ENCODE results near the gene COL4A2. TPM values are rescaled to one million over a fixed set of nuclear protein-coding genes. Genes with fewer than 3 reads are reported as not detected.

COL4A2 gene
- total RNA-seq, 1 experiment from 2014 or later: 1.6 TPM

GRCh38 chr13:110506859-110507566 lies 199.9 kb downstream of the COL4A2 start:
- BruUV-seq (replicated peaks): no TSS peak
- H3K9me2 ChIP-seq (ENCODE audit: insufficient read depth): no peaks in the 10 kb centered on the region
- H3K79me2 ChIP-seq (ENCODE audit: insufficient read depth, low read length): no peaks in the 10 kb centered on the region
- H3K27me3 ChIP-seq (ENCODE audit: insufficient read depth, low read length): no peaks in the 10 kb centered on the region
- peak overlapping the region; percentile 46 for H2AFZ ChIP-seq (ENCODE audit: low read depth, low read length, poor library complexity, severe bottlenecking)
- 0 out of 4 replicates have a peak overlapping the region, but pooled peaks of 1 of the 2 experiments have one; percentile 4 for H3K4me3 ChIP-seq (replicated peaks in 1 of 2; ENCODE audit: low read depth in 1 of 2, low read length in 2 of 2)
- H3K9me3 ChIP-seq (ENCODE audit: control insufficient read depth in 1 of 2, insufficient read depth in 1 of 2, low read depth in 1 of 2, low read length in 2 of 2): no peaks in the 10 kb centered on the region
- H3K36me3 ChIP-seq (ENCODE audit: control insufficient read depth in 1 of 2, insufficient read depth in 2 of 2, low read length in 2 of 2): no peaks in the 10 kb centered on the region
- intact Hi-C loops (cut with micrococcal nuclease): no loop called here
- ChIA-PET RAD21 (ENCODE audit: low non-redundant PET in 1 of 2, low total read pairs in 2 of 2, uncharacterized antibody in 2 of 2, unreplicated experiment in 2 of 2) (no interaction called here), POLR2A (no interaction called here), CTCF (no interaction called here)
- ATAC-seq (peak; percentile 18), DNase-seq (ENCODE audit: low read depth, low spot score) (no peak)
- no peak overlapping the region for H3K9ac ChIP-seq (ENCODE audit: low read length)
- H3K4me1 ChIP-seq (ENCODE audit: control insufficient read depth in 1 of 2, insufficient read depth in 2 of 2, low read length in 2 of 2): peaks cover 11 to 27% of the 10 kb centered on the region in 2 experiments
- no peak for TF ChIP-seq FOSL1 (IDR thresholded peaks at IDR 0.05; ENCODE audit: low read depth)
- TF ChIP-seq SP1 (IDR thresholded peaks at IDR 0.05; ENCODE audit: low read depth): 0 out of 2 replicates have a peak, but pooled peaks have one; percentile 14
- peak overlapping the region; percentile 61 for H3K4me2 ChIP-seq (ENCODE audit: low read length)
- H4K20me1 ChIP-seq (ENCODE audit: insufficient read depth): no peaks in the 10 kb centered on the region
- H3K27ac ChIP-seq (ENCODE audit: low read depth, low read length): no peak overlapping the region

GRCh38 chr13:110507678-110508381 lies 200.7 kb downstream of the COL4A2 start:
- Histone ChIP-seq H3K9ac (ENCODE audit: low read length) (no peak overlapping the region), H3K4me1 (ENCODE audit: control insufficient read depth in 1 of 2, insufficient read depth in 2 of 2, low read length in 2 of 2) (peaks cover 11 to 27% of the 10 kb centered on the region in 2 experiments), H3K27ac (ENCODE audit: low read depth, low read length) (no peak overlapping the region), H3K27me3 (ENCODE audit: insufficient read depth, low read length) (no peaks in the 10 kb centered on the region), H3K36me3 (ENCODE audit: control insufficient read depth in 1 of 2, insufficient read depth in 2 of 2, low read length in 2 of 2) (no peaks in the 10 kb centered on the region), H3K79me2 (ENCODE audit: insufficient read depth, low read length) (no peaks in the 10 kb centered on the region), H3K4me3 (replicated peaks in 1 of 2; ENCODE audit: low read depth in 1 of 2, low read length in 2 of 2) (no peak overlapping the region), H3K9me3 (ENCODE audit: control insufficient read depth in 1 of 2, insufficient read depth in 1 of 2, low read depth in 1 of 2, low read length in 2 of 2) (no peaks in the 10 kb centered on the region), H4K20me1 (ENCODE audit: insufficient read depth) (no peaks in the 10 kb centered on the region), H3K9me2 (ENCODE audit: insufficient read depth) (no peaks in the 10 kb centered on the region), H3K4me2 (ENCODE audit: low read length) (peak overlapping the region; percentile 61), H2AFZ (ENCODE audit: low read depth, low read length, poor library complexity, severe bottlenecking) (no peak overlapping the region)
- TF ChIP-seq CTCF (IDR thresholded peaks at IDR 0.05 in 2 of 3, conservative IDR thresholded peaks at IDR 0.05 in 1 of 3; ENCODE audit: borderline replicate concordance in 1 of 3, insufficient read depth in 1 of 3, low read depth in 2 of 3, low read length in 2 of 3) (peak in 2 of 3 experiments; percentile 28 to 41; a peak in 1 of 6 replicates), CBX3 (IDR thresholded peaks at IDR 0.05; ENCODE audit: low read depth) (no peak), RAD21 (IDR thresholded peaks at IDR 0.05; ENCODE audit: low read depth) (0 out of 2 replicates have a peak, but pooled peaks have one; percentile 23)
- DNase-seq (ENCODE audit: low read depth, low spot score) (no peak), ATAC-seq (peak; percentile 79)
- POLR2A ChIA-PET: no interaction called here
- RAD21 ChIA-PET (ENCODE audit: low non-redundant PET in 1 of 2, low total read pairs in 2 of 2, uncharacterized antibody in 2 of 2, unreplicated experiment in 2 of 2): no interaction called here
- BruUV-seq (replicated peaks): no TSS peak
- CTCF ChIA-PET: no interaction called here
- intact Hi-C loops (cut with micrococcal nuclease): no loop called here
